GM18907 (cell line): ENCODE measurements around the gene RASAL3.

ENCODE experiments used
- ATAC-seq: cut with Tn5 transposase; IDR thresholded peaks from one replicate; pipeline ENCODE4 v1.9.1; 2021; ENCODE audit warnings: mild to moderate bottlenecking, moderate library complexity; ENCODE audit not compliant: unreplicated experiment

Gene RASAL3

GRCh38 chr19:15436012-15436825 is 28.1 kb downstream of the RASAL3 start:
- no peak for ATAC-seq

- no peak for ATAC-seq
Measured at GRCh38 chr19:15433519-15434069, 30.8 kb downstream of the RASAL3 start.

GRCh38 chr19:15432629-15433518 is 31.5 kb downstream of the RASAL3 start:
- ATAC-seq: peak; percentile 67

GRCh38 chr19:15432018-15432494 is 32.3 kb downstream of the RASAL3 start:
- peak; percentile 4 for ATAC-seq

- no peak for ATAC-seq
Measured at GRCh38 chr19:15431396-15432017, 32.8 kb downstream of the RASAL3 start.

- no peak for ATAC-seq
Measured at GRCh38 chr19:15430526-15431120, 33.7 kb downstream of the RASAL3 start.

- no peak for ATAC-seq
Measured at GRCh38 chr19:15429825-15430467, 34.4 kb downstream of the RASAL3 start.

GRCh38 chr19:15428956-15429824 is 35.2 kb downstream of the RASAL3 start:
- no peak for ATAC-seq

GRCh38 chr19:15427991-15428471 is 36.3 kb downstream of the RASAL3 start:
- ATAC-seq: no peak

GRCh38 chr19:15427350-15427700 is 37.0 kb downstream of the RASAL3 start:
- ATAC-seq: no peak

- ATAC-seq: no peak
Measured at GRCh38 chr19:15426485-15427349, 37.6 kb downstream of the RASAL3 start.

GRCh38 chr19:15425321-15425950 is 38.9 kb downstream of the RASAL3 start:
- no peak for ATAC-seq

- no peak for ATAC-seq
Measured at GRCh38 chr19:15424692-15425272, 39.6 kb downstream of the RASAL3 start.

- no peak for ATAC-seq
Measured at GRCh38 chr19:15424121-15424520, 40.2 kb downstream of the RASAL3 start.

GRCh38 chr19:15423130-15423529 is 41.2 kb downstream of the RASAL3 start:
- no peak for ATAC-seq

- ATAC-seq: no peak
Measured at GRCh38 chr19:15422296-15423075, 41.9 kb downstream of the RASAL3 start.
